ENCODE data around the gene AHCTF1. TPM values are rescaled to one million over a fixed set of nuclear protein-coding genes. Genes with fewer than 3 reads are reported as not detected.
A peak's percentile ranks its signal among the peaks of the same experiment; 100 is the strongest.

The AHCTF1 gene
- total and polyA plus RNA-seq, 2 of the 8 experiments (the other 6 are each of a cell fraction or from before 2014, with no cell fraction given): 7.9 to 44.5 TPM

- H3K27ac ChIP-seq (ENCODE audit: low read depth, low read length): peak overlapping the region; percentile 94; the same call in 1 of the 2 replicates
- peak overlapping the region; percentile 90 for H4K8ac ChIP-seq (ENCODE audit: extremely low read depth, insufficient read depth, low read length)
- peak overlapping the region; percentile 62 to 64 for H3K4me2 ChIP-seq (ENCODE audit: insufficient read depth in 1 of 2, low read depth in 2 of 2, low read length in 2 of 2)
- no peak overlapping the region for H2BK12ac ChIP-seq (ENCODE audit: low read depth, low read length)
- H3K4me1 ChIP-seq (replicated peaks in 1 of 4; ENCODE audit: control insufficient read depth in 3 of 4, insufficient read depth in 4 of 4, low read length in 3 of 4): peaks cover 0 to 4% (median 0%) of the 10 kb centered on the region in 4 experiments; a peak in 2 of 7 replicates
- ChIA-PET POLR2A (ENCODE audit: partially characterized antibody) (interaction anchor here (0.6 to 1.9 kb wide), 8 partner anchors 12 to 180 kb away, joined by 3 to 5 read pairs (median 4); partner anchors contain the start of gene ZNF695), CTCF (ENCODE audit: partially characterized antibody) (no interaction called here)
- H3K9ac ChIP-seq (replicated peaks in 1 of 4; ENCODE audit: extremely low read depth in 1 of 4, low read depth in 3 of 4, low read length in 3 of 4): peak overlapping the region; percentile 50 to 94 (median 80)
- peak overlapping the region; percentile 86 for H4K5ac ChIP-seq (ENCODE audit: insufficient read length, low read depth, low read length)
- peak overlapping the region; percentile 80; the same call in 1 of the 2 replicates for H2BK5ac ChIP-seq (ENCODE audit: low read depth, low read length)
- H2BK20ac ChIP-seq (ENCODE audit: low read length): no peak overlapping the region
- no peak for FAIRE-seq
- H2AFZ ChIP-seq (ENCODE audit: low read length): no peak overlapping the region
- H3K14ac ChIP-seq (ENCODE audit: insufficient read length): no peak overlapping the region
- 4% methylated on average over 32 of the region's 76 CpGs; no CpG with 5 or more reads in 1 of the 2 experiments for WGBS, 2 experiments (ENCODE audit: extremely low coverage in 1 of 2, insufficient coverage in 1 of 2, insufficient read length in 1 of 2, insufficient replicate concordance in 2 of 2, low coverage in 1 of 2, low lambda C conversion rate in 2 of 2, missing lambda C conversion rate in 1 of 2)
- peak in 1 of 2 experiments; percentile 67 for DNase-seq (ENCODE audit: low read depth in 1 of 2, low spot score in 2 of 2)
- no peak overlapping the region for H3K23ac ChIP-seq (ENCODE audit: insufficient read length)
- H3K9me3 ChIP-seq (ENCODE audit: insufficient read depth in 2 of 2, low read depth in 1 of 2, low read length in 1 of 2): no peaks in the 10 kb centered on the region
- H3K4ac ChIP-seq (replicated peaks; ENCODE audit: insufficient read length, low read depth, low read length): no peak overlapping the region
- peak overlapping the region; percentile 83 for H4K91ac ChIP-seq (replicated peaks; ENCODE audit: insufficient read length, low read length)
- no peak overlapping the region for H2AK5ac ChIP-seq (ENCODE audit: low read depth, low read length)
- H3K18ac ChIP-seq (ENCODE audit: extremely low read depth, low read length): peak overlapping the region; percentile 71
- no peaks in the 10 kb centered on the region; the same call in 1 of the 2 replicates for H3K23me2 ChIP-seq (ENCODE audit: low read depth, low read length)
- H3K27me3 ChIP-seq (replicated peaks in 1 of 4; ENCODE audit: control insufficient read depth in 3 of 4, extremely low read depth in 1 of 4, insufficient read depth in 3 of 4, low read length in 3 of 4): no peaks in the 10 kb centered on the region
- H4K20me1 ChIP-seq (replicated peaks in 1 of 2; ENCODE audit: control insufficient read depth in 1 of 2, insufficient read depth in 2 of 2, low read length in 2 of 2): peaks cover 4 to 7% of the 10 kb centered on the region in 2 experiments
- no peak overlapping the region for H2BK15ac ChIP-seq (ENCODE audit: low read length)
- TF ChIP-seq MAX (IDR thresholded peaks at IDR 0.05) (peak; percentile 50; the same call in 1 of the 2 replicates), POLR2A (IDR thresholded peaks at IDR 0.05; ENCODE audit: control extremely low read depth in 1 of 2, low read depth in 2 of 2, low read length in 2 of 2) (peak in 1 of 2 experiments; percentile 62; a peak in 2 of 3 replicates), ASH2L (IDR thresholded peaks at IDR 0.05; ENCODE audit: low read length) (peak; percentile 0), CHD2 (IDR thresholded peaks at IDR 0.05; ENCODE audit: low read length) (no peak), POLR2AphosphoS5 (IDR thresholded peaks at IDR 0.05; ENCODE audit: low read depth, low read length) (peak; percentile 25; the same call in 1 of the 2 replicates), SAP30 (IDR thresholded peaks at IDR 0.05; ENCODE audit: insufficient read depth, insufficient replicate concordance, low read length) (peak; percentile 48), CTBP2 (IDR thresholded peaks at IDR 0.05; ENCODE audit: borderline replicate concordance, insufficient read depth, insufficient read length, low read length) (no peak)
- peaks cover 17 to 50% of the 10 kb centered on the region in 2 experiments for H3K79me2 ChIP-seq (ENCODE audit: control insufficient read depth in 1 of 2, insufficient read depth in 2 of 2, low read length in 2 of 2)
- no peak overlapping the region for H2BK120ac ChIP-seq (replicated peaks; ENCODE audit: low read depth, low read length)
- peak overlapping the region; percentile 61 for H3K56ac ChIP-seq (replicated peaks; ENCODE audit: insufficient read length, low read depth, low read length)
- peaks cover 0 to 3% (median 0%) of the 10 kb centered on the region in 4 experiments; a peak in 2 of 8 replicates for H3K36me3 ChIP-seq (ENCODE audit: control insufficient read depth in 2 of 4, insufficient read depth in 4 of 4, low read length in 3 of 4)
- H3K79me1 ChIP-seq (ENCODE audit: low read depth, low read length): no peaks in the 10 kb centered on the region; the same call in 1 of the 2 replicates
- peak overlapping the region; percentile 93 to 98 (median 96) for H3K4me3 ChIP-seq (ENCODE audit: extremely low read depth in 1 of 4, insufficient read depth in 2 of 4, low read depth in 3 of 4, low read length in 4 of 4)
Measured at GRCh38 chr1:246930830-246931548, 759 bp downstream of the AHCTF1 start.
